Activated CD4-positive, alpha-beta T cell treated with anti-CD3 and anti-CD28 coated beads, Interleukin-2, Interleukin-4, amounts not matched to agents 100 ng/mL and 50 ng/mL, durations not matched to agents 16 hours and 8 hours (primary cell): Measurements from ENCODE around the gene DOCK2.
"Not testable (repeated sequence)": the region's sequence is repeated elsewhere in the genome, so short reads cannot be mapped to it uniquely, and the experiment has no call there.

Experiments
- DNase-seq: peaks from one replicate; pipeline ENCODE4 v3.0.0-alpha.2; 2020; ENCODE audit warnings: low spot score

DOCK2 gene

DNA sequence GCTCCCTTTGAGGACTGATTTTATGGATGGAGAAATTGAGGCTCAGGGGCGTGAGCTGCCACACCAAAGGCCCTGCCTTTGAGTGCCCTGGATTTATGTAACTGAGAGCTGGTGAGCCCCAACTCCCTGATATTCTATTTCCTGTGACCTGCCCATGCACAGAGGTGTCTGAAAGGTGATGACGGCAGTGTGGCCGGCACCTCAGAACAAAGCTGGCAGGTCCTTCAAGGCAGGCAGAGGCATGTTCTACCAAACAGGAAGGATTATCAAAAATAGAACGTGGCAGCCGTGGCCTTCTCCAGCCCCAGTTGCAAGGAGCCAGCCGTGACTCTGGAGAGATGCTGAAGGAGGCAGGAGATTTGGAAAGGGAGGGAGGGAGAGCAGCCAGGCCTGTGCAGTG lies 307.0 kb downstream of the DOCK2 start:
- no peak for DNase-seq

DNA sequence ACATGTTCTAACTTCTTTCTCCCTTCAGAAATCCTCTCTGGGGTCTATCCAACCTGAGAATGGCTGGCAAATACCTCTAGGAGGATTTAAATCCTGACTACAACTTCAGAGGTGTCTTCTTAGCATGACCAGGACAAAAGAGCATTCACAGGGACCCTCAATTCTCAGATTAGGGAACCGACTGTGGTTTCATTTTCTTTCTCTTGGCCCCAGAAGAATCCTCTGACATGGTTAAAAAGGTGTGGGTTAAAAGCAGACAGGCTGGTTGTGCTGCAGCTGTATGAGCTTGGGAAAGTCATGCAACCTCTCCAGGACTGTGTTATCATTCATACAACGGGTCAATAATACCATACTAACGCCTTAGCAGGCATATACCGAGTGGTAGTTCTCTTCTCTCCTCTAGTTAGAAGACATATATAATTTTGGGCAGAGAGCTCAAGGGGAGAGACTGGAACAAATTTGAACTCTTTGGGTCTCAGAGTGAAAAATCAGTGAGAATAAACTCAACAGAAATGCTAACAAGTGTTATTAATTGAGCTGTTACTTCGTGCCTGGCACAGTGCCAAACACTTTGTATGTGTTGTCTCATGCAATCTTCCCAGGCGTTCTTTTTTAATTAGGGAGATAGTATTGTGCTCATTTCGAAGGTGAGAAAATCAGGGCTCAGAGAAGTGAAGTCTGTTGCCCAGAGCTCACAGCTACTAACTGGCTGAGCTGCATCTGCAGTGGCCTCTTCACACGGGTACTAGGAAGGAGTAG lies 308.0 kb downstream of the DOCK2 start:
- no peak for DNase-seq

DNA sequence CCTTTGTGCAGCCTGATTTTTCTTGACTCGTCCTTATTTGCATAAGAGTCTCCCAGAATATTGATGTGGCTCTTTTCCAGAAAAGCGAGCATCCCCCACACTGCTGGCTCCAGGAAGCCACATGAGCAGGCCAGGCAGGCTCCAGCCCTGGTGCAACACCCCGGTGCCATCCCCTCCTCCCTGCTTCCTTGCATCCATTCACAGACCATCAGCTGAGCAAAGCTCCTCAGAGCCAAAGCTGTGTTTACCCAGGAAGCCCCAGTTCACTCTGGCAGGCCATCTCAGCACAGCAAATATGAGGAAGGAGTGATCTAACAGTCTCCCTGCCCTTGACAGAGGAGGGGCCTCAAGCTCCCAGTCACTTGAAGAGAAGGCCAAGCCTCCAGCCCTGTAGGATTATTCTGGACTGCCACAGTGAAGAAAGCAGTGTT lies 308.8 kb downstream of the DOCK2 start:
- DNase-seq, result no peak

DNA sequence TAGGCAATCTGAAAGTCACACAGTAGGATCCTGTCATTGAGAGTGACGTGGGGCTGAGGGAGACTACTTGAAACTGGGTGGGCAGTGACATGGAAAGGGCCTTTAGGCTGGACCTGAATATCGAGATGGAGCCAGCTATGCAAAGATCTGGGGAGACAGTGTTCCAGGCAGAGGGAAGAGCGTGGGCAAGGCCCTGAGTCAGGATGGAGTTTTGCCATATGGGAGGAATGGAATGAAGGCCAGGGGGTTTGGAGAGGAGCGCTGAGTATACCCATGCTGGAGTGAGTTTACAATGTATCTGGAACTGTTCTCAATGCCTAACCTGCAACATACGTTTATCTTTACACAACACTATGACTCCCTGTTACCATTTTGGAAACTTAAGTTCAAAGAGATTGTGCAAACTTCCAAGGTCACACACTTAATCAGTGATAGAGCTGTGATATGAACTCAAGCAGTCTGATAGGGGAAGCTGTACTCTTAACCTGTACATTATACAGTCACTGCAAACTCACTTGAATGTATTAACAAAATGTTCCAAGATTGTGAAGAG lies 309.7 kb downstream of the DOCK2 start:
- no peak for DNase-seq

DNA sequence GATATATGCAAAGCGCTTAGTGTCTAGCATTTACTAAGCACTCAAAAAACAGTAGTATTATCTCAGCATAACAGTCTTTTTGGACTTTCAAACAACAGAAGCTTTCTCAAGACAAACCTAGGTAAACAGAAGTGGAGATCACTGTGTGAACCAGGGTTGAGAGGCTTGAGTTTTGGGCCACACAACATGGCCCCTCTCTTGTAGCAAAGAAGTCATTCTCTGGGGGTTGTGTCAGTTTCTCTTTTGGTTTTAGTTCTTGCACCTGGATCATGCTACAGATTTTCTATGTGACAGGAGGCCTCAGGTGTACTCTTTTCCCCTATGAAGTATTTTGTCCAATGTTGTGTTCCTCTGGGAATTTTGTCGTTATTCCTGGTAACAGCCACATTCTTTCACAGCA lies 313.3 kb downstream of the DOCK2 start:
- DNase-seq, result no peak

DNA sequence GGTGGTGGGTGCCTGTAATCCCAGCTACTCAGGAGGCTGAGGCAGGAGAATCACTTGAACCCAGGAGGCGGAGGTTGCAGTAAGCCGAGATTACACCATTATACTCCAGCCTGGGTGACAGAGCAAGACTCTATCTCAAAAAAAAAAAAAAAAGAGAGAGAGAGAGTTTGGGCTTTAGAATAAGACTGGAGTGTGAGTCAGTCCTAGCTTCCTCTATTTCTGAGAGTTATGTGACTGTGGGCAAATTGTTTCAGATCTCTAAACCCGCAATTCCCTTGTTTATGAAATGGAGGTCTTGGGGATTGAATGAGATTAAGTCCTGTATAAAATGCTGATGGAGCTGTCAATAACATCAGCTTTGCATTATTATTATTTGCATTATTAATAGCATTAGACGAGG lies 316.1 kb downstream of the DOCK2 start:
- not testable (repeated sequence) for DNase-seq

DNA sequence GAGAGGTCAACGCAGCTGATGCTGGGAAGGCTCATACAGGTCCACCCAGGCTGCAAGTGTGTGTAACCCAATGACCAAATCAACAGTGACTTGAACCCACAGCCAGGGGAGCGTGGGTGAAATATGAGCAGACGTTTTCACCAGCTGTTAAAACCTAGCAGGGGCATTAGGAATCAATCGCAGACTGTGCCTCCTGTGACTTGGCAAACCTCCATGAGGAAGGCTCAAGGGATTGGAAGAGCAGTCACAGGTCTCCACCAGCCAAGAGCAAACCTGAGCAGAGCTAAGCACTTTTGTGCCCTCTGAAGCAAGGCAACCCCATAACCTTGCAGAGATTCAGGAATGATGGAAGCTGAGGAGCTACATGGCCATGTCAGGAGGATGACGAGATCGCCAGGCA lies 317.7 kb downstream of the DOCK2 start:
- DNase-seq, result no peak

DNA sequence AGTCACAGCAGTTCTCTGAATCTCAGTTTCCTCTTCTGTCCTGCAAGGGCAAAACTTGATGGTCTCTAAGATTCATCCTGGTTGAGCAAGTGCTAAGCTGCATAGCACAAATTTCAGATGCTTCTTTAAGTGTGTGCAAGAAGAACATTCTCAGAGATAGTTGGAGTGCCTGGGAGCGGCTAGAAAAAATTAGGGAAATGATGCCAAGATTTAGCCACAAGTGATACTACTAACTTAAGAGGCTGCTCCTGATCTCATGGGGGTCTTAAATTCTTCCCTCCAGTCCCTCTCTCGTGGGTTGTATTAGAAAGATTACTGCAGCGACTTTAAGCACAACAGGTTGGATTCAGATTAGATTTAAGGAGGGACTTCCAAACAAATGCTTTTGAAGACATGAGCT lies 319.1 kb downstream of the DOCK2 start:
- no peak for DNase-seq

DNA sequence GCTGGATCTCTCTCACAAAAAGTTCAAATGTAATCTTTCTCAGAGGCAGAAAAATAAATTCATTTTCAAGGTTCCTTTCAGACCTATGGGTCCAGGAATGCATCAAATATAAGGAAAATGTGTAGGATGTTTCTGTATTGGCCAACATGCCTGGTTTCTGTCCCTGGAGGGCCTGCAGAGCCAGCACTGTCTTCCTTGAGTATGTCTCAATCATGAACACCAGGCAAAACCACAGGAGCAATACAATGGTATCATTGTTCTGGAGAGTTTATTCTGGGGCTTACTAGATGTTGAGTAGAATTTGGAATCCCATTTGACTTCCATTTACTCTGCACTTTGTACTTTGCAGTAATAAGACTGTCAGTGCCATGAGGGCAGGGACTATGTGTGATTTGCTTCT lies 319.7 kb downstream of the DOCK2 start:
- no peak for DNase-seq

DNA sequence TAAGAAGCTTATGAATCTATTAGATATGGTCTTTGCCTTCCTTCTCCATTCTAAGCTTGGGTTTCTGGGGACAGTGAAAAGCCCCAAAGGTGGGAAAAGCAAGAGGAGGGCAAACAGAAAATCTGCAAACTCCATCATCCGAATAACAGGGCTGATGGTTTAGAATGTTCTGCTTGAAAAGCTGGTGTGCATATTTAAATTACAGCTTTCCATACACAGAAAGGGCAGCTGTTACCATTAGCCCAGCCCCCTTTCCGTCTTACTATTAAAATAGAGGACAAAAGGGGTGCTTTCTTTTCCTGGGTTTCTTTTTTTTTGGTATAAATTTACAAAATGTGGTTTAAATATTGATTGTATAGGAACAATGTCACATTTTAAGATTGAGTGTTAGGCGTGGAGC lies 321.2 kb downstream of the DOCK2 start:
- DNase-seq, result no peak

DNA sequence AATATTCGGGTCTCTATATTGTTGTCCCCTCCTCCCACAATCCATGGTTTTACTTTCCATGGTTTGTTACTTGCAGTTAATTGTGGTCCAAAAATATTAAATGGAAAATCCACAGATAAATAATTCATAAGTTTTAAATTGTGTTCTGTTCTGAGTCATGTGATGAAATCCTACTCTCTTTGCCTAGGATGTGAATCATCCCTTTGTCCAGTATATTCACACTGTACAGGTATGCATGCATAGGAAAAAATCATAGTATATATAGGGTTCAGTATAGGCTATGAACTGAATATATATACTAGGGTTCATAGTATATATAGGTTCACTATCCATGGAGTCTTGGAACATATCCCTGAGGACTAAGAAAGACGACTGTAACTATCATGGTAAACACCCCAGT lies 323.6 kb downstream of the DOCK2 start:
- no peak for DNase-seq

DNA sequence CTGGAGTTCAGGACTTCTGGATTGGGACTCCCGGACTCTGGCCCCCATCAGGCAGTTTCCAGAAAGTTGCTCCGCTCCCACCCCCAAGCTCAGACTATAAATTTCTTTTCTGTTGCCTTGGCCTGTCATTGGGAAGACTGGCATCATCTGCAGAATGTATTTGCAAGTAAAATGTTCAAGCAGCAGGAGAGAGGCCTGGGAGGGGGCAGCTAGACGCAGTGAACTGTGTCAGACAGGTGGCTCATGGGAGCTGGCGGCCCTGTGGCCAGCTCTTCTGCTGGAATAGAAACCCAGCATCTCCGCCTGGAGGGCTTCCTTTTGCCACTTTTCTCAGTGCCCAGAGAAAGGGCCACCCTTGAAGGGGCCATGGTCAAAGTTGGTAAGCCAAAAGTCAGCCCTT lies 327.2 kb downstream of the DOCK2 start:
- DNase-seq, result no peak

DNA sequence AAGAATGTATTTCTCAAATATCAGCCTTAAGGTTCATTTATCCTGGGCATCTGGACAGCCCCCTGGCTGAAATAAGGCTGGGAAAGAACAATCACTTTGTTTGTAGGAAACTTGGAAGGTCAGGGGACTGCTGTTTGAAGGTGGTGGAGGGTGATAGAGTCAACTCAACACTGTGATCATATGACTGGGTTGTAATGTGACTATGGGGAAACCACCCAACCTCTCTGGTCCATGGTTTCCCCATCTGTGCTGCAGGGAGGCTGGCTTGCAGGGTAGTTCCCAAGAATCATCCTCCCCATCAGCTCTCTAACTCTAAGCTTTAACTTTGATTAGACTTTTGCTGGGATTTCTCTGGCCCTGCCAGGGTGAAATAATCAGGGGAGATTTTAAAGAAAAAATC lies 333.3 kb downstream of the DOCK2 start:
- DNase-seq, result no peak

DNA sequence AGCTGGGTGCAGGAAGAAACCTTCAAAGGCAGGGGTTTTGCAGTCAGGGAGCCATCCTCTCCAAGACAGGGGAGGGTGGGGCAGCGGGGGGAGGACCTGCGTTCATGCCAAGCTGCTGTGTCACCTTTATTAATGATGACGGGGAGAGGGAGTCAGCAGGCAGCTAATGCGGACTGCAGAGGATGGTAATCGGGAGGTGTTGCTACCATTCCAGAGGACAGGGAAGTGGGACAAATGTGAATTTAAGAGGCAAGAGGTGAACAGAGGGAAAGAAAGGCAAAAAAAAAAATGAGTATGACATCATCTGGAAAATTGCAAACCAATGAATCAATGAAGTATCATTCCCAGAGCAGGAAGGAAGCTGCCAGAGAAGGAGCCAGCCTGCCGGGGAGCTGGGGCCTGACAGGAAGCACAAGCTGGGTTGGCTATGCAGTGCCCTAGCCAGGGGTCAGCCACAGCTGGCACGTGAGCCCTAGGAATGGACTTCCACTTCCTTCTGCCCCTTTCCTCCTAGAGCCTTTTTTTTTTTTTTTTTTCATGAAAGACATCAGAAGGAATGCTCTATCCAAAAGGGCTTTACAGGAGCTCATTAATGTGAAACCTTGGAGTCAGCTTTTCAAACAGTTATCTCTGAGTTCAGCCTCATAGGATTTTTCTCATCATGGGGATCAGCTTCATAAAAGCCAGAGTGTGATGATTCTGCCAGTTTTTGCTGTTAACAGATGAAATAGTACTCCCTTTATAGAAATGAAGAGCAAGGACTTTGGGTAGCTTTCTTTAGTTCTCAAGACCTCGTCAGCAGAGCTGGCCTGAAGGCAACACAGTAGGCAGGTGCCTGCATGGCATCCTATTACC lies 334.1 kb downstream of the DOCK2 start:
- no peak for DNase-seq

DNA sequence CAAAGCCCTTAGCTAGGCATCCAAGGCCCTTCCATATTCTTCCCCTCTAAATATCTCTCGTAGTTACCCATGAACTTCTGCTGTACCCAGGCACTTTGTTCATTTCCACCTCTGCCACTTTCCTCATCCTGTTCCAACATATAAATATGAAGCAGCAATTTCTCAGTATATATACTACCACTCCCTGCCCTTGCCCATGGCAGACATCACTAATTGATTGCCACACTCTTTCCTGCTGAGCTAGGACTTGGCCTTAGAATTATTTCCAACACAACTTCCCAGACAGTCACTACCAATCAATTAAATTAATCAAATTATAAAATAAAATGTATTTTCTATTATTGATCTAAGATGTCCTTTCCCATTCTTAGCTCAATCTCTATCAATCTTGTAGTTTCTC lies 334.7 kb downstream of the DOCK2 start:
- DNase-seq, result no peak

DNA sequence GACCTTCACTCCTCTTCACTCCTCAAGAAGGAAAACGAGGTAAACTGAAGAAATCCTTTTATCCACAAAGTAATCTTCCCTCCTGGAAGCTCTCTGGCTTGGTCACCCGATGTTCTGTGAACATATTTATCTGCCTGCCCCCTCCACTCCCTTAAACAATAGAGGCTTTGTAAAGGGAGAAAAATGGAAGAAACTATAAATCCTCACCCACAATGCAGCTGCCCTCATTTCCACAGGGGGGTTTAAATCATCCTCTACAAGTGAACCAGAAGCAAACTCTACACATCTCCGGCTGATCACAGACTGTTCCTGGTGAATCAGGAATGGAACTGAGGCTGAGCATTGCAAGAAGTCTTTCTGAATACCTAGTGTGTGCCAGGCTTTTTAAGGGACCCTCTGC lies 336.0 kb downstream of the DOCK2 start:
- no peak for DNase-seq

DNA sequence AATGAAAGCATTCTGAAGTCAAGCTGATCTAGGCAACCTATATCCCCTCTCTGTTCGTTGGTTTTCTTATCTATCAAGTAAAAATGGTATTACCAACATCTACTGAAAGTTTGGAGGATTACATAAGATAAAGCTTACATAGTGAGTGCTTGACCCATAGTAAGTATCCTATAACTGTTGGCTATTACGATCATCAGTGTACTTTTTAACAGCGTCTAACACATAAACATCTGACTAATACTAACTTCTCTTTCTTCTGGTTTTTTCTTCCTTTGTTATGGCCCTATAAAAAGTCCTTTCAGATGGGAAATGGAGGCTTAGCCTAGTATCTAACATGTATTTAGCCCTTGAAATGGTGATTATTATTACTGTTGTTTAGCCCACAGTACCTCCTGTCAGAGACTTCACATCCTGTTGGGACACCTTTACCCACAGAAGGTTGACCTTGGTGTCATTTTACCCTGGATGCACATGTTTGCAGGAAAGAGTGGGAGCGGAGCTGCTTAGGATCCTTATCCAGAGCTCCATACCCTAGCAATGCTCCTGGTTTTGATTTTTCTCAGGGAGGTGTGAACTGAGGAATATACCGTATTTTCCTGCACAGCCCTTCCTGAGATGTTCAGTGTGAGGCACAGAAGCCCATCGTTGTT lies 337.2 kb downstream of the DOCK2 start:
- no peak for DNase-seq

DNA sequence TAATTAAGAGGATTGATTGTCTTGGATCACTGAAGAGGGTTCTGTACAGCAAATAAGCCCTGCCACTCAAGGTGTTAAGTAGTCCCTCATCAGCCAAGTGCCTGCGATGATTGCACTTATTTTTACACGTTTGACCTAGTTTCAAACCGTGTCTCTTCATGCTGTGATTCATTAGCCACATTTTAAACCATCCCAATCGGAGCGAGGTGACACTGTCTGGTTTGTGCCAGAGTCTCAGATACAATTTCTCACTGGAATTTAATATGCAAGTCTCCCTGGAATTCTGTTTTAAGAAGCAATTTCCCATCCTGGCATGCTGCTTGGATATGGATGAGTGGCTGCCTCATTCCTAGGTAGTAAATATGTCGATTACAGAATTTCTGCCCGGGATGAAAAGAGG lies 341.6 kb downstream of the DOCK2 start:
- no peak for DNase-seq

DNA sequence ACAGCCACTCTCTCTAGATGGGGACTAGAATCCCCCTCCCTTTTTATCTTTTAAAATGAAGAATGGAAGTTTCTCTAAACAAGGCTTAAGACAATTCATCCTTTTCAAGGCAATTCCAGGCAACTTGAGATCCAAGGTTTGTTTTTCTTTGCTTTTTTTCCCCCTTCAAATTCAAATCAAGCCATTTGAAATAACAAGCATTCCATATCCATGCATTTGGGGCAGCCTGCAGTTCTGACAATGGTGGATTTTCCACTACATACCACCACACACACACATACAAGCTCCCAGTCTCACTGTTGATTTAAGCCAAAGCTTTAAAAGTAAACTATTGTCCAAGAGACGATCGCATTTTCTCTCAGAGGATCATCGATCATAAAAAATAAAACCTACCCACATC lies 342.8 kb downstream of the DOCK2 start:
- no peak for DNase-seq

DNA sequence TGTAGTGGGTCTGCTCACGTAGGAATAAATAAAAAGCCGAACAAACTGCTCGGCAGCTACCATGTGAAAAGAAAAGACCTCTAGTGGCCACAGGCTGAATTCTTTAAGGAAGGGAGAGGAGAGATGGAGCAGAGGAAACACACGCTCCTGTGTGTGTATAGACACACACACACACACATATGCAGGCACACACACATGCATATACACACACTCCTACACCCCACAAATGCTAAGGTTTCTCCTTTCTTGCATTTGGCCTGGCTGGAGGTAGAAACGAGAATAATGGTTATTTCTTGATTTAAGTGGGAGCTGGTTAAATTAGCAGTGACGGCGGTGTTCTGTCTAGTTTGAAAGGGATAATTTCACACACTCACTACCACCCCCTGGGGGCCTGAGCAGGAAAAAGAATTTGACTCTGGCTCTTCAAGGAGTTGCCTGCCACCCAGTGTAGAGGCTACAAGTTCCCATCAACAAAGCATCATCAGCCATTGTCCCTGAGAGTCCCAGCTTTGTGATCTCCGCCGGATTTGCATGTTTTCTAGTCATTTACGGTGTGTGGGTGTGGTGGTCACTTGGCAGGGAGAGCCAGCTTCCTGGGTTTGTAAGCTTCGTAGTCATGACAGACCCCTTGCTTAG lies 343.5 kb downstream of the DOCK2 start, which contains the start of gene INSYN2B:
Gene INSYN2B (minus strand): TSS at position 78 of the 636 bp plus-strand sequence. CDS start 96,597 bp downstream, outside the sequence.
- peak; percentile 16 for DNase-seq

DNA sequence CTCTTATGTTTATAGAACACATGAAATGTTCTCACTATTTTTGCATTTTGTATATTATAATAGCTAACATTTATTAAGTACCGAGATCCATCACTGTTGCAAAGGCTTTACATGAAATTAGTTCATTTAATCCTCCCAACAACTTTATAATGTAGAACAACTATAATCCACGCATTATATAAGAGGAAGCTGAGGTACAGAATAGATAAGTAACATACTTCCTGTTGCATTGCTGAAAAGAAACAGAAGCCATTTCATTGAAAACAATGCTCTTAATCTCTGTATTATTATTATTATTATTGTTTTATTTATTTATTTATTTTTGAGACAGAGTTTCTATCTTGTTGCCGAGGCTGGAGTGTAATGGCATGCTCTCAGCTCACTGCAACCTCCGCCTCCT lies 351.1 kb downstream of the DOCK2 start:
- no peak for DNase-seq

DNA sequence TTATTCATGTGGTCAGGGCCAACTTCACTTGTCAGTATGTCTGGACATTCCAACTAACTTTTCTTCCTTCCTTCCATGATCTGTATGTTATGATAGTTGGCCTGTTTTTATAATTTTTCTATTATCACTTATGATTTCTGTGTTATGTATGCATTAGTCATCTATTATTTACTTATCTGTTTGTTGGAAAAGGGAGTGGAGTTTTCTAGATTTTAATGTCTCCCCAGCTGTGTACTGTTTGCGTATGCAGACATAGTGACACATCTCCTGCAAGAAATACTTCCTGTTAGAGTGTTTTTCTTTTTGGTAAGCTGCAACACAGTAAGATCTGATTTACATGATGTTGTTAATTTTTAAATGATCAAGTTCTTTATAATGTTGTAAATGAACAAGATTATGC lies 351.9 kb downstream of the DOCK2 start:
- no peak for DNase-seq
